GM23338 (cell line): ENCODE results near the gene RASIP1. TPM values are rescaled to one million over a fixed set of nuclear protein-coding genes. Genes with fewer than 3 reads are reported as not detected.
"Not testable (repeated sequence)": the region's sequence is repeated elsewhere in the genome, so short reads cannot be mapped to it uniquely, and the experiment has no call there.

Experiments
- ATAC-seq: fragments of 200-7000 bp; cut with Tn5 transposase; 3 replicates; pipeline ENCODE4 v1.9.1; 2020
- DNase-seq: peaks from one replicate; pipeline ENCODE4 v3.0.0-alpha.2; 2015; ENCODE audit warnings: low spot score
- H2AFZ ChIP-seq: fragments of 200-600 bp; sonication (generic); 2 replicates; pipeline ENCODE4 v1.8.0; 2016; ENCODE audit warnings: antibody characterized with exemption, mild to moderate bottlenecking, moderate library complexity
- H3F3A ChIP-seq: fragments of 200-600 bp; sonication (generic); replicated peaks from 2 replicates; pipeline ENCODE4 v1.8.0; 2017; ENCODE audit warnings: antibody characterized with exemption, mixed run types, low read depth
- H3K27ac ChIP-seq: fragments of 200-600 bp; sonication (generic); 2 replicates; pipeline ENCODE4 v1.6.1; 2016; ENCODE audit warnings: low read depth
- H3K27me3 ChIP-seq: fragments of 200-600 bp; sonication (generic); 2 replicates; pipeline ENCODE4 v1.8.0; 2016; ENCODE audit warnings: mild to moderate bottlenecking, mixed run types, moderate library complexity; ENCODE audit not compliant: insufficient read depth
- H3K36me3 ChIP-seq: fragments of 200-600 bp; sonication (generic); 2 replicates; pipeline ENCODE4 v1.8.0; 2016; ENCODE audit warnings: mild to moderate bottlenecking; ENCODE audit not compliant: insufficient read depth
- H3K4me1 ChIP-seq: fragments of 200-600 bp; sonication (generic); 2 replicates; pipeline ENCODE4 v1.8.0; 2016; ENCODE audit warnings: mild to moderate bottlenecking, moderate library complexity; ENCODE audit not compliant: insufficient read depth
- H3K4me2 ChIP-seq: fragments of 200-600 bp; sonication (generic); 2 replicates; pipeline ENCODE4 v1.7.1; 2017; ENCODE audit warnings: mixed run types
- H3K4me3 ChIP-seq: fragments of 200-600 bp; sonication (generic); 2 replicates; pipeline ENCODE4 v1.6.1; 2016; ENCODE audit warnings: mixed run types
- H3K79me2 ChIP-seq: fragments of 200-600 bp; sonication (generic); replicated peaks from 2 replicates; pipeline ENCODE4 v1.8.0; 2017; ENCODE audit warnings: mild to moderate bottlenecking; ENCODE audit not compliant: insufficient read depth
- H3K9me2 ChIP-seq: fragments of 200-600 bp; sonication (generic); 2 replicates; pipeline ENCODE4 v1.8.0; 2017; ENCODE audit not compliant: insufficient read depth
- H4K20me1 ChIP-seq: fragments of 200-600 bp; sonication (generic); replicated peaks from 2 replicates; pipeline ENCODE4 v1.8.0; 2017; ENCODE audit warnings: mild to moderate bottlenecking; ENCODE audit not compliant: insufficient read depth
- H3K27ac Mint-ChIP-seq: 2 replicates; pipeline ENCODE4 v1.8.0; 2020; ENCODE audit warnings: inconsistent platforms, mild to moderate bottlenecking, moderate library complexity, mixed read lengths
- H3K27me3 Mint-ChIP-seq: 3 replicates; pipeline ENCODE4 v1.8.0; 2022; ENCODE audit warnings: low read depth, mild to moderate bottlenecking, moderate library complexity, mixed read lengths, inconsistent platforms; ENCODE audit not compliant: insufficient read depth, poor library complexity
- H3K36me3 Mint-ChIP-seq: 3 replicates; pipeline ENCODE4 v1.8.0; 2021; ENCODE audit warnings: low read depth, mild to moderate bottlenecking, inconsistent platforms, moderate library complexity, mixed read lengths
- H3K4me1 Mint-ChIP-seq: 3 replicates; pipeline ENCODE4 v1.8.0; 2020; ENCODE audit warnings: mild to moderate bottlenecking, inconsistent platforms, mixed read lengths
- H3K4me3 Mint-ChIP-seq: 3 replicates; pipeline ENCODE4 v1.8.0; 2021; ENCODE audit warnings: moderate library complexity, mild to moderate bottlenecking, inconsistent platforms, mixed read lengths
- H3K9me3 Mint-ChIP-seq: 3 replicates; pipeline ENCODE4 v1.8.0; 2020; ENCODE audit warnings: moderate library complexity, mild to moderate bottlenecking, inconsistent platforms, mixed read lengths
- EZH2 ChIP-seq: fragments of 200-600 bp; sonication (generic); IDR thresholded peaks from one replicate; pipeline ENCODE4 v1.8.0; 2017; ENCODE audit warnings: antibody characterized with exemption, mild to moderate bottlenecking, low read depth; ENCODE audit not compliant: unreplicated experiment
- EZH2phosphoT487 ChIP-seq: fragments of 200-600 bp; sonication (generic); IDR thresholded peaks from one replicate; pipeline ENCODE4 v1.8.1; 2018; ENCODE audit warnings: antibody characterized with exemption; ENCODE audit not compliant: unreplicated experiment
- POLR2AphosphoS5 ChIP-seq: IDR thresholded peaks from 2 replicates; pipeline ENCODE4 v1.6.1; 2016; ENCODE audit warnings: antibody characterized with exemption, low read depth
- polyA plus RNA-seq: library from polyadenylated mRNA; unstranded; fragments of >200 nt; fragmentation: Nextera tagmentation; extraction: Ambion mirVana; gene quantifications from 2 replicates; pipeline ENCODE4 v1.2.1, GENCODE V29; 2016
- total RNA-seq: library from RNA; depleted of rRNA; stranded (reverse); fragments of >200 nt; shearing (Covaris generic); gene quantifications from 2 replicates; pipeline ENCODE4 v1.2.3, GENCODE V29; 2014
- TF ChIP-seq, protein P1 (sequence below): IDR thresholded peaks from 2 replicates; pipeline ENCODE4 v1.6.1; 2016; ENCODE audit warnings: antibody characterized with exemption
- TF ChIP-seq, protein P2 (sequence below), 2 experiments: fragments of 200-600 bp in 1 of 2; sonication (generic) in 1 of 2; conservative IDR thresholded peaks; 2 replicates each; pipeline versions ENCODE4 v1.5.1 to v1.6.1; 2016 to 2017; ENCODE audit warnings: antibody characterized with exemption in 2 of 2, low read depth in 2 of 2, mild to moderate bottlenecking in 2 of 2, moderate library complexity in 1 of 2

Gene RASIP1
- total and polyA plus RNA-seq, 2 experiments from 2014 or later = 9.2 to 14.8 TPM

DNA sequence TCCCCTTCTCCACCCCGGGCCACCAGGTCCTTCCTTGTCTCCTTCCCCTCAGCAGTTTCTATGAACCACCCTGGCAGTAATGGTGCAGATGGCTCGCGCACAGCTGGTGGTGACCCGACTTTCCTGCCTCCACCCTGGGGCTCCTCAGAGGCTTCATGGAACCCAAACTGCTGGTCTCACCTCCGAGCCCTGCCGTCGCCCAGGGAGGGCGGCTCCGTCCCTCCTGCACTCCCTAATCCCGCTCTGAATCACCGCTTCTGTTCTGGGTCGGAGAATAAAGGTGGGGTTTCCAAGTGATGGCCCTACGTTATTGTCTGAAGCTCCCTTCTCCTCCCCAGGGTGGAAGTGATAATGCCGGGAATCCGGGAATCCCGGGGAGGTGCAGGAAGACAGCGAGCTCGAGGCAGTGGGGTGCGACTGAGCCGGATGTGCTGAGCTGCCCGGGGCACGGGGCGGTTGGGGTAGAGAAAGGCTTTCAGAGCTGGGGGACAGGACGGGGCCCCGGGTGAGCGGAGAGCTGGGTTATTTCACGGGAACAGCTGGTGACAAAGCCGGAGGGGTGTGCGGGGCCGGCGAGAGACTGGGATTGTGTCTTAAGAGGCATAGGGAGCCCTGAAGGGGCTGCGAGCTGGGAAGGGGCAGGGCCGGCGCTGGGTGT is 43.9 kb downstream of the RASIP1 start:
- Histone ChIP-seq H3K27me3 (no peaks in the 10 kb centered on the region), H3K4me2 (peak overlapping the region; percentile 98), H3K36me3 (no peaks in the 10 kb centered on the region), H3K4me3 (peak overlapping the region; percentile 99), H3K27ac (peak overlapping the region; percentile 78), H3K4me1 (peaks cover 5% of the 10 kb centered on the region), H3F3A (no peaks in the 10 kb centered on the region), H3K9me2 (no peaks in the 10 kb centered on the region), H4K20me1 (no peaks in the 10 kb centered on the region), H2AFZ (peak overlapping the region; percentile 100), H3K79me2 (no peaks in the 10 kb centered on the region)
- Mint-ChIP-seq H3K27ac (peak overlapping the region; percentile 84), H3K27me3 (peaks cover 12% of the 10 kb centered on the region), H3K4me1 (peaks cover 4% of the 10 kb centered on the region; the same call in 2 of the 3 replicates), H3K36me3 (peaks cover 8% of the 10 kb centered on the region; the same call in 2 of the 3 replicates), H3K4me3 (peak overlapping the region; percentile 95), H3K9me3 (peaks cover 8% of the 10 kb centered on the region; the same call in 1 of the 3 replicates)
- peak; percentile 72 for DNase-seq
- ATAC-seq = peak; percentile 68
- TF ChIP-seq EZH2phosphoT487 = no peak
- TF ChIP-seq EZH2 = peak; percentile 26

DNA sequence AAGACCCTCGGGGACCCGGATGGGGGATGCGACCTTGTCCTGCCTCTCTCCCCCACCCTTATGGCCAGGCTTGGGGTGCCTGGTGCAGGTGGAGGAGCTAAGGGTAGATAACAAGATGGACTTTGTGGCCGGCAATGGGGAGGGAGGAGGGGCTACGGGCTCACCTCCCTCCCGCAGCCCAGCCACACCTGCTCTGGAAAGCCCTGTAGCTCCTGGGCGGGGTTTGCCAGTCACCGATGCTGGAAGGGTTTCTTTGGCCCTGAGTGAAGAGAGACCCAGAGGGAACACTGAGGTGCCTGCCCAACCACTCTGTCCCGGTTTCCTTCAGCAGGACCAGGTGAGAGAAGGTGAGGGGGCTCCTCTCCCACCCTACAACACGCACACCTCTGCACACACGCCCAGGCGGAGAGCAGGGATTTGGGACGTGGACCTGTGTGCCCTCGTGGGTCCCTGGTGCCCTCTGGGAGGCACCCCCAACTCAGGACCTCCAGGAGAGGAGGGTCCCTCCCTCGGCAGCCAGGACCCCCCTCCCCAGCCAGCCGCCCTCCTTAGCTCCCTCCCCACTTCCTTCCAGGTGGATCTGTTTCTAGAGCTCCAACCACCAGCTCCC is 44.6 kb downstream of the RASIP1 start, which contains the start of gene FUT2:
Gene FUT2 (plus strand): TSS at position 229 of the 610 bp plus-strand sequence. CDS start 6,986 bp downstream, outside the sequence.
- Histone ChIP-seq H3K4me3 (peak within 1 kb of the TSS; percentile 99), H3K4me2 (peak within 1 kb of the TSS; percentile 98), H4K20me1 (no peaks in the 10 kb centered on the region), H3K79me2 (no peaks in the 10 kb centered on the region), H3K27me3 (no peaks in the 10 kb centered on the region), H3K4me1 (peaks cover 5% of the 10 kb centered on the region), H3F3A (no peaks in the 10 kb centered on the region), H3K9me2 (no peaks in the 10 kb centered on the region), H2AFZ (peak within 1 kb of the TSS; percentile 100), H3K36me3 (no peaks in the 10 kb centered on the region), H3K27ac (peak within 1 kb of the TSS; percentile 78)
- H3K9me3 Mint-ChIP-seq = peaks cover 8% of the 10 kb centered on the region; the same call in 2 of the 3 replicates
- H3K4me3 Mint-ChIP-seq = peak within 1 kb of the TSS; percentile 95
- peaks cover 4% of the 10 kb centered on the region; the same call in 2 of the 3 replicates for H3K4me1 Mint-ChIP-seq
- DNase-seq (peak; percentile 86), ATAC-seq (peak; percentile 89)
- H3K27ac Mint-ChIP-seq = peak within 1 kb of the TSS; percentile 92
- peaks cover 12% of the 10 kb centered on the region for H3K27me3 Mint-ChIP-seq
- H3K36me3 Mint-ChIP-seq = peaks cover 7% of the 10 kb centered on the region; the same call in 2 of the 3 replicates
- TF ChIP-seq EZH2phosphoT487 = no peak
- TF ChIP-seq, protein P1, sequence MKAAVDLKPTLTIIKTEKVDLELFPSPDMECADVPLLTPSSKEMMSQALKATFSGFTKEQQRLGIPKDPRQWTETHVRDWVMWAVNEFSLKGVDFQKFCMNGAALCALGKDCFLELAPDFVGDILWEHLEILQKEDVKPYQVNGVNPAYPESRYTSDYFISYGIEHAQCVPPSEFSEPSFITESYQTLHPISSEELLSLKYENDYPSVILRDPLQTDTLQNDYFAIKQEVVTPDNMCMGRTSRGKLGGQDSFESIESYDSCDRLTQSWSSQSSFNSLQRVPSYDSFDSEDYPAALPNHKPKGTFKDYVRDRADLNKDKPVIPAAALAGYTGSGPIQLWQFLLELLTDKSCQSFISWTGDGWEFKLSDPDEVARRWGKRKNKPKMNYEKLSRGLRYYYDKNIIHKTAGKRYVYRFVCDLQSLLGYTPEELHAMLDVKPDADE = no peak
- peak; percentile 60 for TF ChIP-seq POLR2AphosphoS5
- TF ChIP-seq, protein P2, sequence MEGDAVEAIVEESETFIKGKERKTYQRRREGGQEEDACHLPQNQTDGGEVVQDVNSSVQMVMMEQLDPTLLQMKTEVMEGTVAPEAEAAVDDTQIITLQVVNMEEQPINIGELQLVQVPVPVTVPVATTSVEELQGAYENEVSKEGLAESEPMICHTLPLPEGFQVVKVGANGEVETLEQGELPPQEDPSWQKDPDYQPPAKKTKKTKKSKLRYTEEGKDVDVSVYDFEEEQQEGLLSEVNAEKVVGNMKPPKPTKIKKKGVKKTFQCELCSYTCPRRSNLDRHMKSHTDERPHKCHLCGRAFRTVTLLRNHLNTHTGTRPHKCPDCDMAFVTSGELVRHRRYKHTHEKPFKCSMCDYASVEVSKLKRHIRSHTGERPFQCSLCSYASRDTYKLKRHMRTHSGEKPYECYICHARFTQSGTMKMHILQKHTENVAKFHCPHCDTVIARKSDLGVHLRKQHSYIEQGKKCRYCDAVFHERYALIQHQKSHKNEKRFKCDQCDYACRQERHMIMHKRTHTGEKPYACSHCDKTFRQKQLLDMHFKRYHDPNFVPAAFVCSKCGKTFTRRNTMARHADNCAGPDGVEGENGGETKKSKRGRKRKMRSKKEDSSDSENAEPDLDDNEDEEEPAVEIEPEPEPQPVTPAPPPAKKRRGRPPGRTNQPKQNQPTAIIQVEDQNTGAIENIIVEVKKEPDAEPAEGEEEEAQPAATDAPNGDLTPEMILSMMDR (conservative IDR thresholded peaks at IDR 0.05; ENCODE audit: low read depth in 2 of 2) = no peak

DNA sequence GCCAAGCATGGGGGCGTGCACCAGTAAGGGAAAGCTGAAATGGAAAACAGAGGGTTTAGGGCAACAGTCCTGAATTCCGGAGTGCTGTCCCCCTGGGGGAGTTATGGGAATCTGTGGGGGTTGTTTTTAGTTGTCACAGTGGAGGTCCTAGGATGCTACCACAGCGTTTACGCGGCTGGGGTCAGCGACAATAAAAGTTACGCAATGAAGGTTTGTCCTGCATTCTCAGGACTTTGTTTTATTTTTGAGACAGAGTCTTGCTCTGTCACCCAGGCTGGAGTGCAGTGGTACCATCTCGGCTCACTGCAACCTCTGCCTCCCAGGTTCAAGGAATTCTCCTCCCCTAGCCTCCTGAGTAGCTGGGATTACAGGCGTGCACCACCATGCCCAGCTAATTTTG is 46.8 kb downstream of the RASIP1 start:
- not testable (repeated sequence) for H3K36me3 Mint-ChIP-seq, H3K36me3 ChIP-seq, ATAC-seq, H3K79me2 ChIP-seq, H3K27ac Mint-ChIP-seq, H3K9me2 ChIP-seq, H3K4me2 ChIP-seq, H3K4me1 ChIP-seq, H3K9me3 Mint-ChIP-seq, H3K4me1 Mint-ChIP-seq, DNase-seq, H3K4me3 ChIP-seq, H3K4me3 Mint-ChIP-seq, H4K20me1 ChIP-seq, H2AFZ ChIP-seq, H3F3A ChIP-seq, H3K27me3 ChIP-seq, H3K27ac ChIP-seq
- H3K27me3 Mint-ChIP-seq = peaks cover 15% of the 10 kb centered on the region
